DND-41 (cell line): ENCODE data around the gene ACACA.

Experiments
- ATAC-seq: fragments of 200-7000 bp; cut with Tn5 transposase; 3 replicates; pipeline ENCODE4 v1.9.1; 2021; ENCODE audit warnings: low read depth; ENCODE audit not compliant: insufficient read depth
- DNase-seq: peaks from one replicate; pipeline ENCODE4 v3.0.0-alpha.2; 2020
- H2AFZ ChIP-seq: 2 replicates; pipeline ENCODE4 v1.6.0; 2012; ENCODE audit warnings: low read depth, low read length
- H3K27ac ChIP-seq: 2 replicates; pipeline ENCODE4 v1.5.1; 2012; ENCODE audit warnings: low read length, inconsistent platforms
- H3K27me3 ChIP-seq: fragments of 200-600 bp; sonication (generic); 2 replicates; pipeline ENCODE4 v1.6.0; 2012; ENCODE audit warnings: low read length, mild to moderate bottlenecking, inconsistent platforms; ENCODE audit not compliant: insufficient read depth, poor library complexity
- H3K36me3 ChIP-seq: 2 replicates; pipeline ENCODE4 v1.5.1; 2012; ENCODE audit warnings: low read length, inconsistent platforms; ENCODE audit not compliant: insufficient read depth
- H3K4me1 ChIP-seq: 2 replicates; pipeline ENCODE4 v1.5.1; 2012; ENCODE audit warnings: mild to moderate bottlenecking, low read length; ENCODE audit not compliant: insufficient read depth
- H3K4me2 ChIP-seq: 2 replicates; pipeline ENCODE4 v1.6.0; 2012; ENCODE audit warnings: mild to moderate bottlenecking, moderate library complexity, low read length, inconsistent platforms; ENCODE audit not compliant: insufficient read depth
- H3K4me3 ChIP-seq, 2 experiments: fragments of 200-600 bp in 1 of 2; shearing (Covaris generic) in 1 of 2; 2 replicates each; pipeline ENCODE4 v1.5.1; 2012 to 2016; ENCODE audit warnings: inconsistent platforms in 2 of 2, low read length in 2 of 2, mild to moderate bottlenecking in 2 of 2, low read depth in 1 of 2, moderate library complexity in 1 of 2
- H3K79me2 ChIP-seq: 2 replicates; pipeline ENCODE4 v1.6.0; 2012; ENCODE audit warnings: low read length, inconsistent platforms; ENCODE audit not compliant: insufficient read depth
- H3K9ac ChIP-seq: 2 replicates; pipeline ENCODE4 v1.6.0; 2012; ENCODE audit warnings: low read depth, mild to moderate bottlenecking, inconsistent platforms, low read length, moderate library complexity
- H3K9me3 ChIP-seq: 2 replicates; pipeline ENCODE4 v1.5.1; 2012; ENCODE audit warnings: low read length, moderate library complexity, mild to moderate bottlenecking, inconsistent platforms; ENCODE audit not compliant: insufficient read depth, severe bottlenecking
- H4K20me1 ChIP-seq: 2 replicates; pipeline ENCODE4 v1.6.0; 2012; ENCODE audit warnings: low read length; ENCODE audit not compliant: insufficient read depth
- EZH2 ChIP-seq: IDR thresholded peaks from 3 replicates; pipeline ENCODE4 v1.6.1; 2012; ENCODE audit warnings: borderline replicate concordance, low read depth, mild to moderate bottlenecking, moderate library complexity, low read length, inconsistent platforms; ENCODE audit not compliant: severe bottlenecking
- TF ChIP-seq, protein P1 (sequence below): IDR thresholded peaks from 2 replicates; pipeline ENCODE4 v1.5.1; 2012; ENCODE audit warnings: borderline replicate concordance, low read length, moderate library complexity, mild to moderate bottlenecking; ENCODE audit not compliant: poor library complexity, severe bottlenecking; ENCODE audit errors: extremely low read depth

ACACA gene

DNA sequence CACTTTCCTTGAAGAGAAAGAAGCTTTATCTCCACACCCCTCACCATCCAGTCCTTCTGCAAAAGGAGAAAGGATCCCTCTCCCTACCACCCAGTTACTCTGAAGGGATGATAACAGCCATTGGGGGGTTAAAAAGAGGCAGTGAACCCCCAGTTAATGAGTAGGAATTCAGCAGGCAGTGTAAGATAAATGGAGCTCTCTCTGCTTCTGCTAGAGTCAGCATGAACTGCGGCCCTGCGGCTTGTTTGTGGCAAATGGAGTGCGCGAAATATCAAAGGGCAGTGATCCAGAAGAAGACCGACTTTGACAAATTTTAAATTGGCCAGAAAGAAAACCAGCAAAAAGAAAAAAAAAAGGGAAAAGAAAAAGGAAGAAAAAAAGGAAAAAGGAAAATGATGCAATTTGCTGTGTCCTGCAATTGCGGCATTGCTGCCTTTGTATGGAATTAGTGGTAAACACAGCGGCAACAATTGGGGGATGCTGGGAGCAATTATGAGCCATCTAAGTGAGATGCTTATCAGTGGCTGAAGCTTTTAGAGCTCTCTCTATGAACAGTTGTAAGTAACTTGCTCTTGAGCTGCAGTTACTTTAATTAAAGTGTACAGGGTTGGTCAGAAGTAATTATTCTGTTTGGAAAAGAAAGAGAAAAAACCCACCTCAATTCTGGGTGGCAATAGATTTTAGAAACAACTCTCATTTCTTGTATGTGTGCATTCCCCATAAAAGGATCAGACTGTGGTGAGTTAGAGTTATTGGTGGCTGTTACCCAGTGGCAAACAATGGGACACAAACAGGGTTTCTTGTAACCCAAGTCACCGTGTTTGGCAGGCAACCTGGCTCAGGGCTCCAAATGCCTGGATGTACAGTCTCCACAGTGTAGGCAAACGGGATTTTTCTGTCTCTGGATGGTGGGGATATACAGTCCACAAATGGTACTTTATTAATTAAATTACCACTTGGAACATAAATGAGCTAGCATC, 296.6 kb downstream of the ACACA start:
- Histone ChIP-seq H3K27me3 (no peaks in the 10 kb centered on the region), H2AFZ (no peak overlapping the region), H3K4me1 (no peaks in the 10 kb centered on the region), H3K4me2 (no peak overlapping the region), H3K27ac (no peak overlapping the region), H3K36me3 (peaks cover 72% of the 10 kb centered on the region), H3K9ac (no peak overlapping the region), H3K9me3 (no peaks in the 10 kb centered on the region), H3K4me3 (no peak overlapping the region), H3K79me2 (no peaks in the 10 kb centered on the region), H4K20me1 (no peaks in the 10 kb centered on the region)
- ATAC-seq = no peak
- DNase-seq = no peak
- no peak for TF ChIP-seq EZH2
- TF ChIP-seq, protein P1, sequence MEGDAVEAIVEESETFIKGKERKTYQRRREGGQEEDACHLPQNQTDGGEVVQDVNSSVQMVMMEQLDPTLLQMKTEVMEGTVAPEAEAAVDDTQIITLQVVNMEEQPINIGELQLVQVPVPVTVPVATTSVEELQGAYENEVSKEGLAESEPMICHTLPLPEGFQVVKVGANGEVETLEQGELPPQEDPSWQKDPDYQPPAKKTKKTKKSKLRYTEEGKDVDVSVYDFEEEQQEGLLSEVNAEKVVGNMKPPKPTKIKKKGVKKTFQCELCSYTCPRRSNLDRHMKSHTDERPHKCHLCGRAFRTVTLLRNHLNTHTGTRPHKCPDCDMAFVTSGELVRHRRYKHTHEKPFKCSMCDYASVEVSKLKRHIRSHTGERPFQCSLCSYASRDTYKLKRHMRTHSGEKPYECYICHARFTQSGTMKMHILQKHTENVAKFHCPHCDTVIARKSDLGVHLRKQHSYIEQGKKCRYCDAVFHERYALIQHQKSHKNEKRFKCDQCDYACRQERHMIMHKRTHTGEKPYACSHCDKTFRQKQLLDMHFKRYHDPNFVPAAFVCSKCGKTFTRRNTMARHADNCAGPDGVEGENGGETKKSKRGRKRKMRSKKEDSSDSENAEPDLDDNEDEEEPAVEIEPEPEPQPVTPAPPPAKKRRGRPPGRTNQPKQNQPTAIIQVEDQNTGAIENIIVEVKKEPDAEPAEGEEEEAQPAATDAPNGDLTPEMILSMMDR = no peak

DNA sequence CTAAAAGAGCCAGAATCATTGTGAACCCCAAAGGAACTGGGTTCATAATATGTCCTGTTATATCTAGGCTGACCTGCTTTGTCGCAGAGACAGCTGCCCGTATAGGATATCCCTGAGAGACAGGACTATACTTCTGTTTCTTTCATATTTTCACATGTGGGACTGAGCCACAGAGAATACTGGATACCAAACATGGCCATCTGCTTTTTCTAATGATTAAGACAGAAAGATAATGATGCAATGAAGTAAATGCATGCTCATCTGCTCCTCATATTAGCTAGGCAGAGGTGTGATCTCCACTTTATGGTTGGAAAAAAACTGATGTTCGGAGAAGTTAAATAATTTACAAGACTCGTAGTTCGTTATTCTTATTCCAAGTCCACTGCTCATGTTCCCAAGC, 297.5 kb downstream of the ACACA start:
- no peak for TF ChIP-seq EZH2
- TF ChIP-seq, protein P1 = no peak

DNA sequence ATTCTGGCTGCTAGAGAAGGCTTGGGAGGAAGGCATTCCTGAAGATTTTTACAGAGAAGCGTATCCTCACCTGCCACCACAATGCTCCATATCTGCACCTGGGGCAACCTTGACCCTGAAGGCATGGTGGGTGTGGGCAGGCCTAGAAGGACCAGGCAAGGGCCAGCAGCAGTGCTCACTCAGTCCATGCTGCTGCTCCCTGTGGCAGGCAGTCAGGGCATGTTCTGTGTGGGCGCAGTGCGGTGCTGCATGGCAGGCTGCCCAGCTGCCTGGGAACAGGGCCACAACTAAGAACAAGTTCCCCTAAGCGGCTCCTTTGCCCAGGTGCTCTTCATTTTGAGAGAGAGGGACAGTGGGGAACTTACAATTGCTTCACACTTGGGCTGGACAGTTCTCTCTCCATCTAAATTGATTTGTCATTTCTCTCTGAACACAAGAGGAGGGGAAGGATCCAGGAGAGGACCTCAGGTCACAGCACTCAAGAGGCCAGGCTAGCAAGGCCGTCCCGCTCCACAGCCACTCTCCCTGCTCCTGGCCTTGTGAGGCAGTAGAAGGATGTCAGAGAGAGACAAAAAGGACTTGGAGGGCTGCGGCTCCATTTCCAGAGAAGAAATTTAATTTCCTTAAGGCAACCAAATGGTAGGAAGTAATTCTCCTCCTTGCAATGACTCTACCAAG, 299.1 kb downstream of the ACACA start:
- Histone ChIP-seq H3K27me3 (no peaks in the 10 kb centered on the region), H2AFZ (no peak overlapping the region), H3K9ac (no peak overlapping the region), H3K27ac (no peak overlapping the region), H3K4me3 (no peak overlapping the region), H3K79me2 (no peaks in the 10 kb centered on the region), H4K20me1 (no peaks in the 10 kb centered on the region), H3K36me3 (peaks cover 66% of the 10 kb centered on the region), H3K4me1 (no peaks in the 10 kb centered on the region), H3K9me3 (no peaks in the 10 kb centered on the region), H3K4me2 (no peak overlapping the region)
- TF ChIP-seq, protein P1 = no peak
- TF ChIP-seq EZH2 = no peak
- no peak for DNase-seq
- ATAC-seq = no peak

More for the DNA sequence above, 297.5 kb downstream of the ACACA start:
- no peak overlapping the region for H3K27ac ChIP-seq
- no peaks in the 10 kb centered on the region for H4K20me1 ChIP-seq
- peaks cover 71% of the 10 kb centered on the region for H3K36me3 ChIP-seq
- H3K4me3 ChIP-seq = no peak overlapping the region
- no peaks in the 10 kb centered on the region for H3K79me2 ChIP-seq
- H3K27me3 ChIP-seq = no peaks in the 10 kb centered on the region
- no peaks in the 10 kb centered on the region for H3K4me1 ChIP-seq
- H3K4me2 ChIP-seq = no peak overlapping the region
- DNase-seq = no peak
- H2AFZ ChIP-seq = no peak overlapping the region
- no peaks in the 10 kb centered on the region for H3K9me3 ChIP-seq
- ATAC-seq = no peak
- H3K9ac ChIP-seq = no peak overlapping the region
